Activated CD8-positive, alpha-beta T cell treated with anti-CD3 and anti-CD28 coated beads for 36 hours (primary cell): ENCODE data around the gene HOXD8. TPM values are rescaled to one million over a fixed set of nuclear protein-coding genes. Genes with fewer than 3 reads are reported as not detected.

Experiments
- ATAC-seq: fragments of 200-7000 bp; cut with Tn5 transposase; one replicate; pipeline ENCODE4 v1.10.0; 2021; ENCODE audit warnings: mild to moderate bottlenecking, moderate library complexity
- CTCF ChIA-PET: fragments of 350-600 bp; sonication (Branson Sonifier 250); formaldehyde crosslinking; loops from one replicate; lab custom pipeline; 2021; ENCODE audit warnings: antibody characterized with exemption; lab: Charles Lee
- POLR2A ChIA-PET: fragments of 350-600 bp; sonication (Branson Sonifier 250); formaldehyde crosslinking; loops from one replicate; lab custom pipeline; 2021; ENCODE audit warnings: antibody characterized with exemption; lab: Charles Lee
- DNase-seq: peaks from one replicate; pipeline ENCODE4 v3.0.0-alpha.2; 2020
- H3K27ac Mint-ChIP-seq: one replicate; pipeline ENCODE4 v1.8.0; 2021; ENCODE audit warnings: mild to moderate bottlenecking, mixed read lengths
- H3K27me3 Mint-ChIP-seq: one replicate; pipeline ENCODE4 v1.8.0; 2021; ENCODE audit warnings: mixed read lengths
- H3K36me3 Mint-ChIP-seq: one replicate; pipeline ENCODE4 v1.8.0; 2021; ENCODE audit warnings: low read depth, mixed read lengths
- H3K4me1 Mint-ChIP-seq: one replicate; pipeline ENCODE4 v1.8.0; 2021; ENCODE audit warnings: low read depth, mixed read lengths
- H3K4me3 Mint-ChIP-seq: one replicate; pipeline ENCODE4 v1.8.0; 2021; ENCODE audit warnings: mild to moderate bottlenecking, moderate library complexity, mixed read lengths
- H3K9me3 Mint-ChIP-seq: one replicate; pipeline ENCODE4 v1.8.0; 2021; ENCODE audit warnings: mixed read lengths
- intact Hi-C: fragments of 100-400 bp; cut with micrococcal nuclease; formaldehyde crosslinking; loops from one replicate; pipeline ENCODE4 v1.10.0; 2022
- total RNA-seq, 2 experiments: library from RNA; stranded (reverse); gene quantifications; one replicate each; pipeline ENCODE4 v1.2.3, GENCODE V29; 2021
- TF ChIP-seq, protein P1 (sequence below): fragments of 200-600 bp; IDR thresholded peaks from one replicate; pipeline ENCODE4 v1.8.0; 2022; ENCODE audit warnings: antibody characterized with exemption, mild to moderate bottlenecking

Gene HOXD8
- total RNA-seq, 2 experiments from 2014 or later, result not detected

DNA sequence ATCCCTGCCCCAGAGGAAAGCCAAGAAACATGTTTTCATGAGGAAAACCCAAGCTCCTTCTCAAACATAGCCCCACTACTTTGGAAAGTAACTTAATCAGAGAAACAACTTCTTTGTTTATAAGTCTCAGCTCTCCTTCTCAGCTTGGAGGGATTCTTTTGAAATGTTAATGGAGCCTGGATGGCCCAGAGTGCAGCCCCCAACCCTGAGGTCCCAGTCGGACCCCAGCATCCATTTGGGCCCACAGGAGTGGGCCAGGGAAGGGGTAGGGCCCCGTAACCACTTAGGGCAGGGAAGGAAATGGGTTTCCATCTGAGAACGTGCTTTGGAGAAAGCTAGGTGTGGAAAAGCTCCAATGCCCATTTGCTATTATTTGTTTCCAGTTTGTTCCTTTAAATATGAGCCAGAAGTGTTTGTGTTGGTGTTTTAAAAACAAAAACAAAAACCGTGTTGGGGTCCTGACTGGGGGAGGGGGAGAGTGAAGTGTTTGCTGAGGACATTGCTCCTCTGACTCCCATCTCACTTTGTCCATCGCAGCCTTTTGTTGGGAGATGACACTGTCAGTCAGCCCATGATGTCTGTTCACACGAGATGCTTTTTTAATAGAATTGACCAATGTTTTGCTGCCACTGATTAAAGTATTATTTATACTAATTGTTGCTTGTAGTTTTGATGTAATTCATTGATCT, 26.0 kb downstream of the HOXD8 start:
- ATAC-seq, result no peak
- ChIA-PET CTCF (interaction anchor here (1.0 to 2.3 kb wide), 5 partner anchors 16 to 399 kb away, joined by 3 to 7 read pairs (median 4); no protein-coding TSS in a partner anchor), POLR2A (no interaction called here)
- Mint-ChIP-seq H3K27ac (no peak overlapping the region), H3K4me3 (no peak overlapping the region), H3K27me3 (peaks cover 70% of the 10 kb centered on the region), H3K9me3 (no peaks in the 10 kb centered on the region), H3K36me3 (no peaks in the 10 kb centered on the region), H3K4me1 (peaks cover 15% of the 10 kb centered on the region)
- intact Hi-C loops, result no loop called here
- TF ChIP-seq, protein P1, sequence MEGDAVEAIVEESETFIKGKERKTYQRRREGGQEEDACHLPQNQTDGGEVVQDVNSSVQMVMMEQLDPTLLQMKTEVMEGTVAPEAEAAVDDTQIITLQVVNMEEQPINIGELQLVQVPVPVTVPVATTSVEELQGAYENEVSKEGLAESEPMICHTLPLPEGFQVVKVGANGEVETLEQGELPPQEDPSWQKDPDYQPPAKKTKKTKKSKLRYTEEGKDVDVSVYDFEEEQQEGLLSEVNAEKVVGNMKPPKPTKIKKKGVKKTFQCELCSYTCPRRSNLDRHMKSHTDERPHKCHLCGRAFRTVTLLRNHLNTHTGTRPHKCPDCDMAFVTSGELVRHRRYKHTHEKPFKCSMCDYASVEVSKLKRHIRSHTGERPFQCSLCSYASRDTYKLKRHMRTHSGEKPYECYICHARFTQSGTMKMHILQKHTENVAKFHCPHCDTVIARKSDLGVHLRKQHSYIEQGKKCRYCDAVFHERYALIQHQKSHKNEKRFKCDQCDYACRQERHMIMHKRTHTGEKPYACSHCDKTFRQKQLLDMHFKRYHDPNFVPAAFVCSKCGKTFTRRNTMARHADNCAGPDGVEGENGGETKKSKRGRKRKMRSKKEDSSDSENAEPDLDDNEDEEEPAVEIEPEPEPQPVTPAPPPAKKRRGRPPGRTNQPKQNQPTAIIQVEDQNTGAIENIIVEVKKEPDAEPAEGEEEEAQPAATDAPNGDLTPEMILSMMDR, result no peak
- no peak for DNase-seq

DNA sequence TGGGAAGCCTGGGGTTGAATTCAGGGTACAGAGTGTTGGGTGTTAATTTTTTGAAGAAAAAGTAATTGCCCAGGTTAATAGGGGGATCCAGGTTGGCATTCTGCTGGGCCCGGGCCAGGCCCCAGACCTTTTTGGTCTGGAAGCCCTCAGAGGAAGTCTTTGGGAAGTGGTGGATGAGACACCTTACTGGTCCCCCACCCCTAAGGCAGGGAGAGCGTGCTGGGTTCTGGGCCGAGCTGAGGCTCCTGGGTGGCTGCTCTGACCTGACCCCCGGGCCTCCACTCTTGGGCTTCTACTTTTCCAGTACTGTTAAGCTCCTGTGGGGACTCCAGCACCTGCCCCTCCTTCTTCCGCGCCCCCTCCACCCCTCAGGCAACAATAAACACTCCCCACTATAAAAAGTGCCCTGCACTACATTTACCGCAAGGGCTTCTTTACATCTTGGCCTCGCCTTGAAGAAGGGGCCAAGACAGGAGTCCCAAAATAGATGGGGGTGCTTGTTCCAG, 26.8 kb downstream of the HOXD8 start:
- Mint-ChIP-seq H3K27me3 (peaks cover 68% of the 10 kb centered on the region), H3K9me3 (no peaks in the 10 kb centered on the region), H3K4me3 (no peak overlapping the region), H3K4me1 (peaks cover 15% of the 10 kb centered on the region), H3K36me3 (no peaks in the 10 kb centered on the region), H3K27ac (no peak overlapping the region)
- intact Hi-C loops, result no loop called here
- ChIA-PET POLR2A (no interaction called here), CTCF (interaction anchor here (2.1 to 2.3 kb wide), 2 partner anchors 17 to 46 kb away, joined by 4 to 7 read pairs; no protein-coding TSS in a partner anchor)
- DNase-seq, result no peak
- TF ChIP-seq, protein P1, result no peak
- no peak for ATAC-seq

DNA sequence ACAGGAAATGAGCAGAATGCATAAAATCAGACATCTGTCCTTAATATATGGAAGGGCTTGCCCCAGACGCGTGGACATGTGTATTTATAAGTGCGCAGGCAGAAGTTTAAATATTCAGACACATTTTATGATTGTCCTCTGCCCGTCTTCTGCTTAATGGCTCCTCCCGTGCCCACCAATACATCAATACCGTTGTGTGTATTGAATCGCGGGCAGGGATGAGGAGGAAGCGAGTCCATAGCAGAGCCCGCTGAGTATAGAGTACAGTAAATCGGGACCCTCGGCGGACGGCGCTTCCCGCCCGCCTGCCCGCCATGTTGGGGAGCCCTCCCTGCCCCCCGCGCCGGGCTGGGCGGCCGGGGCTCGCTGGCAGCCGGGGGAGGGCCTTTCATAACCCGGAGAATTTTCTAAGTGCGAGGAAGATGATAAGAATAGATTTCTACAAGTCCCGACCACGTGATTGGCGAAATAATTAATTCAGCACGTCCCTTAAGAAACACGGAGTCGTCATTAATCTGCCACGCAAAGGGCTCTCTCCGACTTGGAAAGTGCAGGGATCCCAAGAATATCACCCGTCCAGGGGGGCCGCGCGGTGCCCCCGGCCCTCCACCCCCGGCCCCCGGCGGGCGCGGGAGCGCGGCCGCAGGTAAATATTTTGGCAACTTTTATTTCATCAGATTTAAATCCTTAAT, 27.4 kb downstream of the HOXD8 start, which contains the start of gene HOXD3:
TSS of gene HOXD3 (plus strand) at position 501 of the 692 bp plus-strand sequence. CDS start 11,808 bp downstream, outside the sequence.
- no peak for ATAC-seq
- Mint-ChIP-seq H3K4me3 (peak within 1 kb of the TSS; percentile 28), H3K9me3 (no peaks in the 10 kb centered on the region), H3K27ac (no peak within 1 kb of the TSS), H3K27me3 (peaks cover 70% of the 10 kb centered on the region), H3K36me3 (no peaks in the 10 kb centered on the region), H3K4me1 (peaks cover 15% of the 10 kb centered on the region)
- intact Hi-C loops, result no loop called here
- no peak for DNase-seq
- CTCF ChIA-PET, result no interaction called here
- TF ChIP-seq, protein P1, result no peak
- POLR2A ChIA-PET, result interaction anchor here (0.6 kb wide), 1 partner anchor 12 kb away, joined by 3 read pairs; no protein-coding TSS in a partner anchor

DNA sequence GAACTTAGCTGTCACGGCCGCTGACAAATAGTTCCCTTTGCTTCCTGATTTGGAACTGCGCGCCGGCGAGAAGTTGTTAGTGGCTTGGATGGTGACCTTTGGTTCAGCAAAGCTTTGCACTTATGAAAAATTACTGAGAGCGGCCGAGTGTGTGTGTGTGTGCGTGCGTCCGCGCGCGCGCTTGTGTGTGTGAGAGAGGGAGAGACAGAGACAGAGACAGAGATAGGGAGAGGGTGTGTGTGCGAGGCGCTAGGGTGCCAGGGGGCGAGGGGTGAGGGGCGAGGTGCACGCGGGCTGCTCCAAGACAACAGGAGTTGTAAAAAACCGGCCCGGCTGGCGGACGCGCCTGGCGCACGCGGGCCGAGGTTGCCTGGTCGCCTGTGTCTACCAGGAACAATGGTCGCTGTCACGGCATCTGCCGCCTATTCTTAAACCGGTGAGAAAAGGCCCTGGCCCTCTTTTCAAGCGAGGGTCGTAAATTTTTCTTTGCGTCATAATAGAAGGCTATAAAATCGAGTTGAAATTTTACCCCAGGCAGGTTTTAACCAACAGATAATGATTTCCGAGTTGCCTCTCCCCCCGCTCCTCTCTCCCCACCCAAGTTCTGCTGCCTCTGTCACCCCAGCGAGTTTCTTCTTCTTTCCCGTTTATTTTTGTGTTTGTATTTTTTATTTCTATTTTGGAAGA, 28.1 kb downstream of the HOXD8 start:
- Mint-ChIP-seq H3K4me1 (peaks cover 12% of the 10 kb centered on the region), H3K27ac (no peak overlapping the region), H3K4me3 (peak overlapping the region; percentile 28), H3K9me3 (no peaks in the 10 kb centered on the region), H3K27me3 (peaks cover 71% of the 10 kb centered on the region), H3K36me3 (no peaks in the 10 kb centered on the region)
- no peak for ATAC-seq
- ChIA-PET CTCF (interaction anchor here (1.1 kb wide), 1 partner anchor 297 kb away, joined by 3 read pairs; no protein-coding TSS in a partner anchor), POLR2A (interaction anchor here (0.6 kb wide), 1 partner anchor 13 kb away, joined by 3 read pairs; no protein-coding TSS in a partner anchor)
- TF ChIP-seq, protein P1, result no peak
- peak; percentile 29 for DNase-seq
- intact Hi-C loops, result no loop called here
